WTC11 (cell line): ENCODE measurements around the gene GSDME. TPM values are rescaled to one million over a fixed set of nuclear protein-coding genes. Genes with fewer than 3 reads are reported as not detected.

Source experiments
- ATAC-seq: fragments of 200-7000 bp; cut with Tn5 transposase; 2 replicates; pipeline ENCODE4 v1.10.0; 2021; ENCODE audit warnings: mild to moderate bottlenecking, moderate library complexity
- CTCF ChIA-PET: fragments of 300-600 bp; sonication (Branson Sonifier 250); formaldehyde crosslinking; loops from one replicate; lab custom pipeline; 2021; ENCODE audit warnings: antibody characterized with exemption; lab: Charles Lee
- POLR2A ChIA-PET: fragments of 350-600 bp; sonication (Branson Sonifier 250); formaldehyde crosslinking; loops from one replicate; lab custom pipeline; 2021; ENCODE audit warnings: antibody characterized with exemption; lab: Charles Lee
- DNase-seq: peaks from one replicate; pipeline ENCODE4 v3.0.0; 2021; ENCODE audit warnings: low spot score
- H3K27ac Mint-ChIP-seq: 2 replicates; pipeline ENCODE4 v1.8.0; 2021; ENCODE audit warnings: mixed read lengths
- H3K27me3 Mint-ChIP-seq: 2 replicates; pipeline ENCODE4 v1.8.0; 2021; ENCODE audit warnings: low read depth, mild to moderate bottlenecking, moderate library complexity, mixed read lengths
- H3K36me3 Mint-ChIP-seq: 2 replicates; pipeline ENCODE4 v1.8.0; 2021; ENCODE audit warnings: mixed read lengths
- H3K4me1 Mint-ChIP-seq: 2 replicates; pipeline ENCODE4 v1.8.0; 2022; ENCODE audit warnings: mixed read lengths
- H3K4me3 Mint-ChIP-seq: 2 replicates; pipeline ENCODE4 v1.8.0; 2021; ENCODE audit warnings: mild to moderate bottlenecking, moderate library complexity, mixed read lengths
- H3K9me3 Mint-ChIP-seq: 2 replicates; pipeline ENCODE4 v1.8.0; 2021; ENCODE audit warnings: mixed read lengths
- CBFB ChIP-seq: sonication (generic); formaldehyde crosslinking; IDR thresholded peaks from 2 replicates; pipeline ENCODE4 v1.8.1; 2022; ENCODE audit warnings: mild to moderate bottlenecking, low read depth, missing genetic modification reagents
- E2F5 ChIP-seq: sonication (generic); formaldehyde crosslinking; IDR thresholded peaks from 2 replicates; pipeline ENCODE4 v1.8.1; 2022; ENCODE audit warnings: mild to moderate bottlenecking, moderate library complexity, missing genetic modification reagents
- ELF4 ChIP-seq: sonication (generic); formaldehyde crosslinking; IDR thresholded peaks from 2 replicates; pipeline ENCODE4 v1.8.1; 2022; ENCODE audit warnings: low read depth, mild to moderate bottlenecking, moderate library complexity, missing genetic modification reagents
- ESRRA ChIP-seq: sonication (generic); formaldehyde crosslinking; IDR thresholded peaks from 2 replicates; pipeline ENCODE4 v1.8.1; 2022; ENCODE audit warnings: mild to moderate bottlenecking, missing genetic modification reagents, borderline replicate concordance
- FOXJ3 ChIP-seq: sonication (generic); formaldehyde crosslinking; IDR thresholded peaks from 2 replicates; pipeline ENCODE4 v1.9.0; 2021; ENCODE audit warnings: missing genetic modification reagents, mild to moderate bottlenecking, borderline replicate concordance
- FOXP4 ChIP-seq: sonication (generic); formaldehyde crosslinking; IDR thresholded peaks from 2 replicates; pipeline ENCODE4 v1.8.0; 2022; ENCODE audit warnings: mild to moderate bottlenecking, missing genetic modification reagents
- GABPB1 ChIP-seq: sonication (generic); formaldehyde crosslinking; IDR thresholded peaks from 2 replicates; pipeline ENCODE4 v1.8.1; 2023; ENCODE audit warnings: mild to moderate bottlenecking, missing genetic modification reagents
- GRHL2 ChIP-seq: fragments of 250-450 bp; sonication (Bioruptor Pico); IDR thresholded peaks from 2 replicates; pipeline ENCODE4 v1.8.0; 2022; ENCODE audit warnings: mild to moderate bottlenecking, moderate library complexity; ENCODE audit not compliant: insufficient replicate concordance, severe bottlenecking
- GTF2I ChIP-seq: fragments of 250-450 bp; sonication (Bioruptor Pico); conservative IDR thresholded peaks from 2 replicates; pipeline ENCODE4 v1.4.0; 2021; ENCODE audit warnings: mild to moderate bottlenecking
- IRF2 ChIP-seq: sonication (generic); formaldehyde crosslinking; IDR thresholded peaks from 2 replicates; pipeline ENCODE4 v1.8.0; 2022; ENCODE audit warnings: low read depth, missing genetic modification reagents, borderline replicate concordance
- JAZF1 ChIP-seq: fragments of 250-450 bp; sonication (Bioruptor Pico); IDR thresholded peaks from 2 replicates; pipeline ENCODE4 v1.9.0; 2021; ENCODE audit warnings: moderate library complexity, mild to moderate bottlenecking, inconsistent platforms
- MAX ChIP-seq: sonication (generic); formaldehyde crosslinking; IDR thresholded peaks from 2 replicates; pipeline ENCODE4 v1.8.0; 2022; ENCODE audit warnings: mild to moderate bottlenecking, missing genetic modification reagents
- MLX ChIP-seq: sonication (generic); formaldehyde crosslinking; IDR thresholded peaks from 2 replicates; pipeline ENCODE4 v1.8.1; 2023; ENCODE audit warnings: mild to moderate bottlenecking, missing genetic modification reagents, moderate library complexity
- NR3C1 ChIP-seq: sonication (generic); formaldehyde crosslinking; conservative IDR thresholded peaks from 2 replicates; pipeline ENCODE4 v1.8.1; 2023; ENCODE audit warnings: low read depth, mild to moderate bottlenecking, missing genetic modification reagents
- USF1 ChIP-seq: sonication (generic); formaldehyde crosslinking; IDR thresholded peaks from 2 replicates; pipeline ENCODE4 v1.8.0; 2022; ENCODE audit warnings: mild to moderate bottlenecking, missing genetic modification reagents
- ZBTB43 ChIP-seq: sonication (generic); formaldehyde crosslinking; IDR thresholded peaks from 2 replicates; pipeline ENCODE4 v1.8.1; 2023; ENCODE audit warnings: mild to moderate bottlenecking, missing genetic modification reagents
- ZNF219 ChIP-seq: sonication (generic); formaldehyde crosslinking; IDR thresholded peaks from 2 replicates; pipeline ENCODE4 v1.8.0; 2023; ENCODE audit warnings: missing genetic modification reagents, mild to moderate bottlenecking, borderline replicate concordance
- ZNF512 ChIP-seq: sonication (generic); formaldehyde crosslinking; IDR thresholded peaks from 2 replicates; pipeline ENCODE4 v1.8.1; 2022; ENCODE audit warnings: missing genetic modification reagents, borderline replicate concordance
- ZNF532 ChIP-seq: fragments of 250-450 bp; sonication (Bioruptor Pico); IDR thresholded peaks from 2 replicates; pipeline ENCODE4 v1.9.0; 2021; ENCODE audit warnings: mild to moderate bottlenecking, borderline replicate concordance
- ZNF671 ChIP-seq: fragments of 250-450 bp; sonication (Bioruptor Pico); IDR thresholded peaks from 2 replicates; pipeline ENCODE4 v1.8.0; 2021; ENCODE audit warnings: mild to moderate bottlenecking
- total RNA-seq: library from RNA; stranded (reverse); gene quantifications from 3 replicates; pipeline ENCODE4 v1.2.3, GENCODE V29; 2021

The GSDME gene
- total RNA-seq, 1 experiment from 2014 or later = 4.8 TPM

GRCh38 chr7:24692592-24692991, 64.7 kb downstream of the GSDME start:
- Mint-ChIP-seq H3K4me1 (no peaks in the 10 kb centered on the region), H3K36me3 (peaks cover 11% of the 10 kb centered on the region), H3K9me3 (no peaks in the 10 kb centered on the region), H3K27ac (no peak overlapping the region), H3K27me3 (no peaks in the 10 kb centered on the region), H3K4me3 (no peak overlapping the region)
- CTCF ChIA-PET = no interaction called here
- no peak for TF ChIP-seq ZNF219
- no peak for TF ChIP-seq FOXP4
- no peak for TF ChIP-seq FOXJ3 (CRISPR knock-in tag)
- no peak for TF ChIP-seq ELF4
- no peak for TF ChIP-seq ZNF512 (CRISPR knock-in tag)
- no peak for TF ChIP-seq ESRRA (CRISPR knock-in tag)
- no peak for TF ChIP-seq CBFB (CRISPR knock-in tag)
- TF ChIP-seq E2F5 = no peak
- TF ChIP-seq IRF2 = no peak
- TF ChIP-seq USF1 (CRISPR knock-in tag) = no peak
- TF ChIP-seq ZNF532 (CRISPR knock-in tag) = no peak
- TF ChIP-seq GABPB1 (CRISPR knock-in tag) = no peak
- no peak for TF ChIP-seq NR3C1 (CRISPR knock-in tag)
- no peak for TF ChIP-seq JAZF1
- no peak for TF ChIP-seq MAX (CRISPR knock-in tag)
- no peak for TF ChIP-seq ZNF671 (CRISPR knock-in tag)
- TF ChIP-seq ZBTB43 (CRISPR knock-in tag) = no peak
- no peak for TF ChIP-seq GTF2I (CRISPR knock-in tag)
- no peak for TF ChIP-seq MLX
- no peak for TF ChIP-seq GRHL2 (CRISPR knock-in tag)
- ATAC-seq = no peak
- POLR2A ChIA-PET = no interaction called here
- no peak for DNase-seq
